B cell (primary cell): ENCODE results near the gene IFT74. TPM values are rescaled to one million over a fixed set of nuclear protein-coding genes. Genes with fewer than 3 reads are reported as not detected.
A peak's percentile ranks its signal among the peaks of the same experiment; 100 is the strongest.

Source experiments
- ATAC-seq: fragments of 200-7000 bp; cut with Tn5 transposase; one replicate; pipeline ENCODE4 v1.10.0; 2021; ENCODE audit warnings: low read depth, mild to moderate bottlenecking, moderate number of reproducible peaks, moderate library complexity
- CTCF ChIA-PET: fragments of 350-600 bp; sonication (Branson Sonifier 250); formaldehyde crosslinking; loops from one replicate; lab custom pipeline; 2021; ENCODE audit warnings: antibody characterized with exemption, inconsistent platforms; lab: Charles Lee
- POLR2A ChIA-PET: fragments of 350-600 bp; sonication (Branson Sonifier 250); formaldehyde crosslinking; loops from one replicate; lab custom pipeline; 2021; ENCODE audit warnings: antibody characterized with exemption; lab: Charles Lee
- DNase-seq: peaks from one replicate; pipeline ENCODE4 v3.0.0; 2013
- H2AFZ ChIP-seq: 2 replicates; pipeline ENCODE4 v1.6.1; 2012; ENCODE audit warnings: mild to moderate bottlenecking, low read depth, low read length; ENCODE audit not compliant: insufficient read depth, poor library complexity, severe bottlenecking
- H3K27ac ChIP-seq, 2 donors: 1 replicate in 1 of 2; 2 replicates in 1 of 2; pipeline ENCODE4 v1.5.1; 2012 to 2013; ENCODE audit warnings: low read length in 2 of 2, mild to moderate bottlenecking in 2 of 2, moderate library complexity in 1 of 2
- H3K27me3 ChIP-seq, 4 experiments: fragments of 200-600 bp in 1 of 4; sonication (generic) in 1 of 4; replicated peaks in 1 of 4; 1 replicate in 2 of 4; 2 replicates in 2 of 4; pipeline versions ENCODE4 v1.6.1 to v1.7.0; 2013 to 2016; ENCODE audit warnings: low read length in 3 of 4, mild to moderate bottlenecking in 2 of 4, mixed read lengths in 1 of 4, moderate library complexity in 1 of 4; ENCODE audit not compliant: insufficient read depth in 4 of 4, control insufficient read depth in 3 of 4; ENCODE audit errors: control extremely low read depth in 1 of 4
- H3K36me3 ChIP-seq, 2 experiments: replicated peaks in 1 of 2; 1 replicate in 1 of 2; 2 replicates in 1 of 2; pipeline versions ENCODE4 v1.6.1 to v1.7.1; 2013; ENCODE audit warnings: low read length in 1 of 2; ENCODE audit not compliant: insufficient read depth in 2 of 2, control insufficient read depth in 1 of 2; ENCODE audit errors: control extremely low read depth in 1 of 2, extremely low read depth in 1 of 2
- H3K4me1 ChIP-seq, 2 donors: fragments of 200-600 bp in 1 of 2; sonication (generic) in 1 of 2; 1 replicate in 1 of 2; 2 replicates in 1 of 2; pipeline versions ENCODE4 v1.5.1 to v1.6.1; 2013 to 2017; ENCODE audit warnings: low read length in 2 of 2; ENCODE audit not compliant: control insufficient read depth in 2 of 2, insufficient read depth in 2 of 2
- H3K4me2 ChIP-seq: replicated peaks from 2 replicates; pipeline ENCODE3; 2012; ENCODE audit warnings: mild to moderate bottlenecking, low read depth, low read length; ENCODE audit not compliant: poor library complexity, severe bottlenecking
- H3K4me3 ChIP-seq, 5 experiments: fragments of 200-600 bp in 1 of 5; sonication (generic) in 1 of 5; 1 replicate in 3 of 5; 2 replicates in 2 of 5; pipeline versions ENCODE4 v1.5.1 to v1.7.0; 2011 to 2016; ENCODE audit warnings: low read length in 4 of 5, mild to moderate bottlenecking in 4 of 5, low read depth in 2 of 5, control low read depth in 1 of 5, moderate library complexity in 1 of 5; ENCODE audit not compliant: insufficient read depth in 1 of 5; ENCODE audit errors: control extremely low read depth in 1 of 5, extremely low read depth in 1 of 5
- H3K79me2 ChIP-seq: fragments of 200-600 bp; sonication (generic); one replicate; pipeline ENCODE4 v1.6.0; 2016; ENCODE audit warnings: low read length; ENCODE audit not compliant: control insufficient read depth, insufficient read depth
- H3K9ac ChIP-seq: fragments of 200-600 bp; sonication (generic); 2 replicates; pipeline ENCODE4 v1.6.1; 2017; ENCODE audit warnings: mild to moderate bottlenecking, low read length, moderate library complexity
- H3K9me3 ChIP-seq, 3 donors: one replicate each; pipeline versions ENCODE4 v1.6.1 to v1.7.1; 2013; ENCODE audit warnings: low read length in 2 of 3; ENCODE audit not compliant: control insufficient read depth in 2 of 3, insufficient read depth in 1 of 3; ENCODE audit errors: control extremely low read depth in 1 of 3
- H4K20me1 ChIP-seq: 2 replicates; pipeline ENCODE4 v1.6.0; 2012; ENCODE audit warnings: mild to moderate bottlenecking, low read length; ENCODE audit not compliant: insufficient read depth, control insufficient read depth, poor library complexity, severe bottlenecking
- H3K27ac Mint-ChIP-seq: one replicate; pipeline ENCODE4 v1.8.0; 2021; ENCODE audit warnings: mixed read lengths
- H3K27me3 Mint-ChIP-seq: one replicate; pipeline ENCODE4 v1.8.0; 2021; ENCODE audit warnings: mixed read lengths
- H3K4me1 Mint-ChIP-seq: one replicate; pipeline ENCODE4 v1.8.0; 2021; ENCODE audit warnings: mixed read lengths
- H3K4me3 Mint-ChIP-seq: one replicate; pipeline ENCODE4 v1.8.0; 2021; ENCODE audit warnings: mixed read lengths
- H3K9me3 Mint-ChIP-seq: one replicate; pipeline ENCODE4 v1.8.0; 2022; ENCODE audit warnings: mixed read lengths; ENCODE audit not compliant: insufficient read depth
- EZH2 ChIP-seq: IDR thresholded peaks from 2 replicates; pipeline ENCODE4 v1.6.1; 2012; ENCODE audit warnings: borderline replicate concordance, low read depth, mild to moderate bottlenecking, moderate library complexity, low read length; ENCODE audit not compliant: insufficient read depth, poor library complexity, severe bottlenecking
- WGBS: methylation state at CpG from one replicate; pipeline ENCODE4 v1.1.5; 2013; ENCODE audit warnings: missing lambda C conversion rate; ENCODE audit not compliant: insufficient coverage; 5-methylcytosine and 5-hydroxymethylcytosine counted together
- intact Hi-C: fragments of 100-400 bp; cut with micrococcal nuclease; formaldehyde crosslinking; loops from one replicate; pipeline ENCODE4 v1.10.0; 2022
- polyA plus RNA-seq: library from polyadenylated mRNA; depleted of rRNA; stranded (reverse); fragments of >200 nt; gene quantifications from 2 replicates; pipeline ENCODE4 v1.2.3, GENCODE V29; 2012
- total RNA-seq, 2 donors: library from RNA; stranded (reverse); fragments of 120-200 nt in 1 of 2; gene quantifications; 1 replicate in 1 of 2; 2 replicates in 1 of 2; pipeline versions ENCODE4 v1.2.3 to v1.2.4, GENCODE V29; 2013 to 2022
- TF ChIP-seq, protein P1 (sequence below): fragments of 200-600 bp; IDR thresholded peaks from one replicate; pipeline ENCODE4 v1.8.0; 2022; ENCODE audit warnings: antibody characterized with exemption, mild to moderate bottlenecking

The IFT74 gene
- total and polyA plus RNA-seq, 2 donors (not counting 1 experiment from before 2014, with no cell fraction given) = 2.0 to 22.6 TPM

DNA sequence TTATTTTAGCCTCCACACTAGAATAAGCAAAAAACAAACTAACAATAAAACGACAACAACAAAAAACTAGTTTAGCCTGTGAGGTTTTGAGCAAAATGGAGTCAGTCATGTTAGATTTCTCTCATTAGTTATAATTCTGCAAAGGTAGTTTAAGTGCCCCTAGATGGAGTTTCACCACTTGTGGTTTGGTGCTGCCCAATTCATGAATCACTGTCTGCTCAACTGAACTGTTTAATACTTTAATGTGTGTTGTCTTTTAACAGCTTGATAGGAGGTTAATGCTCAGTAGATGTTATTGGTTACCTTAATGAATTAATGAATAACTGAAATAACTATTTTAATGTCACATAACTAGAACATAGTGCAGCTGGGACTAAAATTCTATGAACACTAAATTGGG lies 5.7 kb upstream of the IFT74 start:
- H3K27me3 ChIP-seq = no peaks in the 10 kb centered on the region
- no CpG with 5 or more reads among the region's 1 CpG for WGBS
- no peaks in the 10 kb centered on the region for H4K20me1 ChIP-seq

DNA sequence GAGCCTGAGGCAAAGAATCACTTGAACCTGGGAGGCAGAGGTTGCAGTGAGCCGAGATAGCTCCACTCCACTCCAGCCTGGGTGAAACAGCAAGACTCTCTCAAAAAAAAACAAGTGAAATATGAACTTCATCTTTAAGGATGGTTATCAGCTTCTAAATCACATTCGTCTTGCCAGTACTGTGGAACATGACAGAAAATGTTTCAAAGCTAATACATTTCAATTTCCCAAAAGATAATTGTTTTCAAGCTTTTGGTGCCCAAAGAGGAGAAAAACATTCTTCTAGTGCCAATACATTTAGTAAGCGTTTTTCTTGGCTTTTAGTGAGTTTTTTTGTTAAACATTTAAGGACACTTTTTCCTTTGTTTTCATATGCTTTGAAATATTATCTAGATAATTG lies 4.4 kb upstream of the IFT74 start:
- DNase-seq (no peak), ATAC-seq (no peak)
- no peak overlapping the region for H3K9ac ChIP-seq
- Mint-ChIP-seq H3K27me3 (peaks cover 7% of the 10 kb centered on the region), H3K4me3 (no peak overlapping the region), H3K9me3 (no peaks in the 10 kb centered on the region), H3K27ac (no peak overlapping the region), H3K4me1 (peaks cover 32% of the 10 kb centered on the region)
- no peaks in the 10 kb centered on the region for H3K36me3 ChIP-seq
- POLR2A ChIA-PET = no interaction called here
- no peak overlapping the region for H3K27ac ChIP-seq
- TF ChIP-seq, protein P1, sequence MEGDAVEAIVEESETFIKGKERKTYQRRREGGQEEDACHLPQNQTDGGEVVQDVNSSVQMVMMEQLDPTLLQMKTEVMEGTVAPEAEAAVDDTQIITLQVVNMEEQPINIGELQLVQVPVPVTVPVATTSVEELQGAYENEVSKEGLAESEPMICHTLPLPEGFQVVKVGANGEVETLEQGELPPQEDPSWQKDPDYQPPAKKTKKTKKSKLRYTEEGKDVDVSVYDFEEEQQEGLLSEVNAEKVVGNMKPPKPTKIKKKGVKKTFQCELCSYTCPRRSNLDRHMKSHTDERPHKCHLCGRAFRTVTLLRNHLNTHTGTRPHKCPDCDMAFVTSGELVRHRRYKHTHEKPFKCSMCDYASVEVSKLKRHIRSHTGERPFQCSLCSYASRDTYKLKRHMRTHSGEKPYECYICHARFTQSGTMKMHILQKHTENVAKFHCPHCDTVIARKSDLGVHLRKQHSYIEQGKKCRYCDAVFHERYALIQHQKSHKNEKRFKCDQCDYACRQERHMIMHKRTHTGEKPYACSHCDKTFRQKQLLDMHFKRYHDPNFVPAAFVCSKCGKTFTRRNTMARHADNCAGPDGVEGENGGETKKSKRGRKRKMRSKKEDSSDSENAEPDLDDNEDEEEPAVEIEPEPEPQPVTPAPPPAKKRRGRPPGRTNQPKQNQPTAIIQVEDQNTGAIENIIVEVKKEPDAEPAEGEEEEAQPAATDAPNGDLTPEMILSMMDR = no peak
- TF ChIP-seq EZH2 = no peak
- intact Hi-C loops = no loop called here
- 100% methylated on average over 1 of the region's 3 CpGs for WGBS
- peaks cover 13% of the 10 kb centered on the region for H3K79me2 ChIP-seq
- H3K4me3 ChIP-seq = no peak overlapping the region
- no peak overlapping the region for H3K4me2 ChIP-seq
- no peaks in the 10 kb centered on the region for H4K20me1 ChIP-seq
- peaks cover 14 to 16% of the 10 kb centered on the region in 2 donors for H3K4me1 ChIP-seq
- no peaks in the 10 kb centered on the region for H3K9me3 ChIP-seq
- H3K27me3 ChIP-seq = no peaks in the 10 kb centered on the region
- no peak overlapping the region for H2AFZ ChIP-seq
- CTCF ChIA-PET = interaction anchor here (0.6 kb wide), 1 partner anchor 18 kb away, joined by 3 read pairs; no protein-coding TSS in a partner anchor

More for the DNA sequence above, 5.7 kb upstream of the IFT74 start:
- Mint-ChIP-seq H3K9me3 (no peaks in the 10 kb centered on the region), H3K4me1 (peaks cover 31% of the 10 kb centered on the region), H3K27ac (no peak overlapping the region), H3K4me3 (peak overlapping the region; percentile 23), H3K27me3 (peaks cover 7% of the 10 kb centered on the region)
- DNase-seq = no peak
- Histone ChIP-seq H3K79me2 (peaks cover 26% of the 10 kb centered on the region), H3K9ac (no peak overlapping the region), H3K9me3 (no peaks in the 10 kb centered on the region), H3K4me2 (no peak overlapping the region), H2AFZ (no peak overlapping the region), H3K36me3 (no peaks in the 10 kb centered on the region), H3K27ac (no peak overlapping the region), H3K4me1 (peaks cover 22 to 24% of the 10 kb centered on the region in 2 donors), H3K4me3 (no peak overlapping the region)
- no peak for TF ChIP-seq EZH2
- intact Hi-C loops = no loop called here
- ChIA-PET CTCF (no interaction called here), POLR2A (no interaction called here)
- no peak for ATAC-seq
